SU-DHL-6 (cell line): ENCODE results near the gene ARL8B.

Source experiments
- H2AFZ ChIP-seq: fragments of 200-600 bp; sonication (generic); 2 replicates; pipeline ENCODE4 v1.6.1; 2014; ENCODE audit warnings: low read depth, mild to moderate bottlenecking, moderate library complexity, mixed read lengths, antibody characterized with exemption, low read length; ENCODE audit not compliant: severe bottlenecking
- H3F3A ChIP-seq: fragments of 200-600 bp; shearing (Covaris generic); 2 replicates; pipeline ENCODE4 v1.6.0; 2016; ENCODE audit warnings: antibody characterized with exemption, mild to moderate bottlenecking; ENCODE audit not compliant: insufficient read depth
- H3K27ac ChIP-seq: fragments of 200-600 bp; sonication (generic); 2 replicates; pipeline ENCODE4 v1.5.1; 2016; ENCODE audit warnings: low read depth, mild to moderate bottlenecking, low read length, moderate library complexity, mixed read lengths
- H3K27me3 ChIP-seq: fragments of 200-600 bp; sonication (generic), shearing (Covaris generic); 2 replicates; pipeline ENCODE4 v1.6.0; 2014; ENCODE audit warnings: mild to moderate bottlenecking, low read length
- H3K36me3 ChIP-seq: fragments of 200-600 bp; sonication (generic); 2 replicates; pipeline ENCODE4 v1.6.1; 2014; ENCODE audit warnings: mild to moderate bottlenecking, low read length, mixed read lengths
- H3K4me2 ChIP-seq: fragments of 300-600, 200-600 bp; shearing (Covaris generic), sonication (generic); 2 replicates; pipeline ENCODE4 v1.6.0; 2014; ENCODE audit warnings: low read length, low read depth, mild to moderate bottlenecking; ENCODE audit not compliant: poor library complexity, severe bottlenecking
- H3K4me3 ChIP-seq: fragments of 200-600 bp; sonication (generic); 2 replicates; pipeline ENCODE4 v1.5.1; 2014; ENCODE audit warnings: antibody characterized with exemption, low read length, mild to moderate bottlenecking, mixed read lengths; ENCODE audit not compliant: insufficient read depth, poor library complexity, severe bottlenecking
- H3K79me2 ChIP-seq: fragments of 200-600 bp; sonication (generic); 2 replicates; pipeline ENCODE4 v1.6.1; 2014; ENCODE audit warnings: mild to moderate bottlenecking, low read length, moderate library complexity; ENCODE audit not compliant: insufficient read depth
- H3K9ac ChIP-seq: fragments of 200-600 bp; sonication (generic); 2 replicates; pipeline ENCODE4 v1.7.0; 2014; ENCODE audit warnings: mild to moderate bottlenecking, low read length
- H3K9me2 ChIP-seq: fragments of 200-600 bp; sonication (generic); replicated peaks from 2 replicates; pipeline ENCODE4 v1.6.1; 2014; ENCODE audit warnings: low read length; ENCODE audit not compliant: insufficient read depth
- H3K9me3 ChIP-seq: fragments of 200-600 bp; sonication (generic); 2 replicates; pipeline ENCODE4 v1.6.1; 2014; ENCODE audit warnings: low read length, mixed read lengths; ENCODE audit not compliant: insufficient read depth
- H4K20me1 ChIP-seq: fragments of 200-600 bp; sonication (generic); 2 replicates; pipeline ENCODE4 v1.6.1; 2014; ENCODE audit warnings: low read depth, mild to moderate bottlenecking, antibody characterized with exemption, low read length, moderate library complexity, mixed read lengths
- EZH2phosphoT487 ChIP-seq: fragments of 200-600 bp; sonication (generic), shearing (Covaris generic); conservative IDR thresholded peaks from 2 replicates; pipeline ENCODE4 v1.6.1; 2018; ENCODE audit warnings: mild to moderate bottlenecking, antibody characterized with exemption, low read length, moderate library complexity, mixed read lengths
- TF ChIP-seq, protein P1 (sequence below): fragments of 200-600 bp; sonication (generic); IDR thresholded peaks from one replicate; pipeline ENCODE4 v1.5.1; 2017; ENCODE audit warnings: antibody characterized with exemption, mild to moderate bottlenecking, low read length, moderate library complexity; ENCODE audit not compliant: insufficient read depth, poor library complexity, severe bottlenecking

Gene ARL8B

GRCh38 chr3:5149306-5149880 is 27.3 kb downstream of the ARL8B start:
- Histone ChIP-seq H3K4me2 (no peak overlapping the region), H3K9me3 (no peaks in the 10 kb centered on the region), H3K9ac (no peak overlapping the region), H3K27ac (no peak overlapping the region), H3K27me3 (no peaks in the 10 kb centered on the region), H3K36me3 (peaks cover 6% of the 10 kb centered on the region), H3K4me3 (no peak overlapping the region), H2AFZ (no peak overlapping the region), H4K20me1 (peaks cover 3% of the 10 kb centered on the region; the same call in 1 of the 2 replicates), H3K9me2 (no peaks in the 10 kb centered on the region), H3F3A (no peaks in the 10 kb centered on the region), H3K79me2 (peaks cover 100% of the 10 kb centered on the region)
- no peak for TF ChIP-seq EZH2phosphoT487
- TF ChIP-seq, protein P1, sequence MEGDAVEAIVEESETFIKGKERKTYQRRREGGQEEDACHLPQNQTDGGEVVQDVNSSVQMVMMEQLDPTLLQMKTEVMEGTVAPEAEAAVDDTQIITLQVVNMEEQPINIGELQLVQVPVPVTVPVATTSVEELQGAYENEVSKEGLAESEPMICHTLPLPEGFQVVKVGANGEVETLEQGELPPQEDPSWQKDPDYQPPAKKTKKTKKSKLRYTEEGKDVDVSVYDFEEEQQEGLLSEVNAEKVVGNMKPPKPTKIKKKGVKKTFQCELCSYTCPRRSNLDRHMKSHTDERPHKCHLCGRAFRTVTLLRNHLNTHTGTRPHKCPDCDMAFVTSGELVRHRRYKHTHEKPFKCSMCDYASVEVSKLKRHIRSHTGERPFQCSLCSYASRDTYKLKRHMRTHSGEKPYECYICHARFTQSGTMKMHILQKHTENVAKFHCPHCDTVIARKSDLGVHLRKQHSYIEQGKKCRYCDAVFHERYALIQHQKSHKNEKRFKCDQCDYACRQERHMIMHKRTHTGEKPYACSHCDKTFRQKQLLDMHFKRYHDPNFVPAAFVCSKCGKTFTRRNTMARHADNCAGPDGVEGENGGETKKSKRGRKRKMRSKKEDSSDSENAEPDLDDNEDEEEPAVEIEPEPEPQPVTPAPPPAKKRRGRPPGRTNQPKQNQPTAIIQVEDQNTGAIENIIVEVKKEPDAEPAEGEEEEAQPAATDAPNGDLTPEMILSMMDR, result no peak

GRCh38 chr3:5151586-5151985 is 29.5 kb downstream of the ARL8B start:
- Histone ChIP-seq H3K4me2 (no peak overlapping the region), H3K27me3 (no peaks in the 10 kb centered on the region)

DNA sequence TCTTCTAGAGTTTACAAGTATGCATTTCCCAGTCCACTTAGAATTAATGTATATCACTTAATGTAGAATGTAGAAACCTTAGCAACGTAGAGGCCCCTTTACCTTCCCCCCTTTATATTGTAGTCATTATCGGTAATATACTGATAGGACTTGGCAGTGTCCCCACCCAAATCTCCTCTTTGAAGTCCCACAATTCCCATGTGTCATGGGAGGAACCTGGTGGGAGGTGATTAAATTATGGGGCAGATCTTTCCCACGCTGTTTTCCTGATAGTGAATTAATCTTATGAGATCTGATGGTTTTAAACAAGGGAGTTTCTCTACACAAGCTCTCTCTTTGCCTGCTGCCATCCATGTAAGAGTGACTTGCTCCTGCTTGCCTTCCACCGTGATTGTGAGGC is 31.0 kb downstream of the ARL8B start:
- Histone ChIP-seq H3K79me2 (peaks cover 100% of the 10 kb centered on the region), H3K27me3 (no peaks in the 10 kb centered on the region), H3K4me3 (no peak overlapping the region), H2AFZ (no peak overlapping the region), H3K9me2 (no peaks in the 10 kb centered on the region), H3K9ac (no peak overlapping the region), H4K20me1 (peaks cover 3% of the 10 kb centered on the region; the same call in 1 of the 2 replicates), H3K4me2 (no peak overlapping the region), H3K9me3 (no peaks in the 10 kb centered on the region), H3K36me3 (no peaks in the 10 kb centered on the region), H3K27ac (no peak overlapping the region), H3F3A (no peaks in the 10 kb centered on the region)
- TF ChIP-seq, protein P1, result no peak
- TF ChIP-seq EZH2phosphoT487, result no peak

More at GRCh38 chr3:5151586-5151985, 29.5 kb downstream of the ARL8B start:
- Histone ChIP-seq H3K4me3 (no peak overlapping the region), H3K36me3 (peaks cover 3% of the 10 kb centered on the region), H3K27ac (0 out of 2 replicates have a peak overlapping the region, but pooled peaks have one; percentile 9), H4K20me1 (peaks cover 3% of the 10 kb centered on the region; the same call in 1 of the 2 replicates), H3K9me3 (no peaks in the 10 kb centered on the region), H2AFZ (no peak overlapping the region), H3K9ac (no peak overlapping the region), H3F3A (no peaks in the 10 kb centered on the region), H3K9me2 (no peaks in the 10 kb centered on the region), H3K79me2 (peaks cover 100% of the 10 kb centered on the region)
- TF ChIP-seq, protein P1, result no peak
- no peak for TF ChIP-seq EZH2phosphoT487
